Activated CD8-positive, alpha-beta memory T cell treated with anti-CD3 and anti-CD28 coated beads for 4 hours (primary cell): Measurements from ENCODE around the gene CDK8.
"Not testable (repeated sequence)": the region's sequence is repeated elsewhere in the genome, so short reads cannot be mapped to it uniquely, and the experiment has no call there.

Experiments
- DNase-seq, 2 donors: peaks; one replicate each; pipeline ENCODE4 v3.0.0-alpha.2; 2020; ENCODE audit warnings: low read depth in 2 of 2

CDK8 gene

GRCh38 chr13:26316095-26316494, 62.2 kb downstream of the CDK8 start:
- DNase-seq: not testable (repeated sequence)

- no peak for DNase-seq
Measured at GRCh38 chr13:26320766-26321165, 66.8 kb downstream of the CDK8 start.

- no peak for DNase-seq
Measured at GRCh38 chr13:26323127-26323526, 69.2 kb downstream of the CDK8 start.

- DNase-seq: no peak
Measured at GRCh38 chr13:26323764-26324163, 69.8 kb downstream of the CDK8 start.

GRCh38 chr13:26324294-26324693, 70.4 kb downstream of the CDK8 start:
- DNase-seq: no peak

DNA sequence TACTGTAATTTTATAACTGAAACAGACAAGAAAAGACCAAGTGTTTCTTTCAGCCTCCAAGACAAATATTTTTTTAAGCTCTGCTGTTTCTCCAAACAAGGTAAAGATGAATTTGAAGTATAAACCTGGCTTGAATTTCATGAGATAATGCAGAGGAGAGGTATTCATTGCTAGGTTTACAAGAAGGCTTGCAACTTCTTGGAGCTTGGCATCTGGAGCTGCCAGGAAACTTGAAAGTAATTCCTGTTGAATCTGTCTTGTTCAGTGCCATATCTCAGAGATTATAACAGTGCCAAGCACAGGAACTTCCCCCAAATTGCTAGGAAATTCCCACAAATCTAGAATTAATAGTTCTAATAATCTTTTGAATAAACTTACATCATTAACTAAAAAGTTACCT, 70.9 kb downstream of the CDK8 start:
- DNase-seq: no peak

GRCh38 chr13:26325876-26326275, 71.9 kb downstream of the CDK8 start:
- no peak for DNase-seq

GRCh38 chr13:26326562-26326961, 72.6 kb downstream of the CDK8 start:
- DNase-seq: no peak

GRCh38 chr13:26327940-26328725, 74.2 kb downstream of the CDK8 start:
- no peak for DNase-seq

DNA sequence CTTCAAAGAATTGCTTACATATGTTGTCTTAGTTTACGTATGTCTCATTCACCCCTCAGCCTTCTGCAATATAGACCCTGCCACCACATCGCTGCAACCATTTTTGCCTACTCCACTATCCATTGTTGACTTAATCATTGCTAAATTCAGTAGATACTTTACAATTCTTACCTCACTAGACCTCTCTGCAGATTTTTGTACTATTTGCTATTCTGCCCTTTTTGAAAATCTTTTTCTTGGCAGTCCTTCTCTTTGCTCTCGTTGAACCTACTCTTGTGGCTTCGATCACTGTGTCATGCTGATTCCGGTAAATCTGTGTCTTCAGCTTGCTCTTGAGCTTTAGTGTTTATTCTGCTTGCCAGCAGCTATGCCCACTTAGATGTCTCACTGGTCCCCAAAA, 81.2 kb downstream of the CDK8 start:
- no peak for DNase-seq

DNA sequence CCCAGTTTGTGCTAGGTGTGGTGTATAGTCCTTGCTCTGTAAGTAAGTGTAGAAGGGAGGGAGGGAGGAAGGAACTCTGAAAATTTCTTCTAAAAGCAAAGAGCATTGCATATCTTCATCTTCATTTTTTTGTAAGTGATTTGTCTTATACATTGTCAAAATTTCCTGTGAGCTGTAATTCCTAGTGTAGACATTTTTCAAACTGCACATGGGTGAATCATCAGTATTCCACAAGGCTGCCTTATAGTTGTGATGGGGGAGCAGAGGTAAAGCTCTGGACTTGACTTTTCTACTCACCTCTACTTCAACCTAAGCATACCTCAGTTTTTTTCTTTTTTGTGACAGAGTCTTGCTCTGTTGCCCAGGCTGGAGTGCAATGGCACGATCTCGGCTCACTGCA, 86.9 kb downstream of the CDK8 start:
- DNase-seq: no peak

GRCh38 chr13:26342898-26343297, 89.0 kb downstream of the CDK8 start:
- DNase-seq: no peak

DNA sequence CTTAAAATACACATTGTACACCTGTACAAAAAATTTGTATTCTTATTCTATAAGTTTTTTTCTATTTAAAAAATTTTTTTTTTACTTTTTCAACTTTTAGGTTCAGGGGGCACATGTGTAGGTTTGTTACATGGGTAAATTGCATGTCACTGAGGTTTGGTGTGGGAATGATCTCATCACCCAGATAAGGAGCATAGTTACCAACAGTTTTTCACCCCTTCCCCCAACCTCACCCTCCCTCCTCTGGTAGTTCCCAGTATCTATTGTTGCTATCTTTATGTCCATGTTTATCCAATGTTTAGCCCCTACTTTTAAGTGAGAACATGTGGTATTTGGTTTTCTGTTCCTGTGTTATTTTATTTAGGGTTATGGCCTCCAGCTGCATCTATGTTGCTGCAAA, 89.9 kb downstream of the CDK8 start:
- DNase-seq: no peak

DNA sequence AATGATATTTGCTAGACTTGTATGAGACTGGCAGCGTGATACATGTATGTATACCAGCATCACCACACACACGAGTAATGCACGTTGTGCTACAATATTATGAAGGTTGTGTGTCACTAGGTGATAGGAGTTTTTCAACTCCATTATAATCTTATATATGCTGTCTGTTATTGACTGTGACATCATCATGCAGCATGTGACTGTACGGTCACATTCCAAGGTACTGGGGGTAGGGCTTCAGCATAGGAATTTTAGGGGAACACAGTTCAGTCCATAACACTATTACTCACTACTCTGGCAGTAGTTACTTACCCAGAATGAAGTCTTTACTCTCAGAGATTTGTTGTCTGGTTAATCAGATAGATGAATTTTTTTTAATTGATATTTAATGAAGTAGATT, 91.1 kb downstream of the CDK8 start:
- DNase-seq: no peak

DNA sequence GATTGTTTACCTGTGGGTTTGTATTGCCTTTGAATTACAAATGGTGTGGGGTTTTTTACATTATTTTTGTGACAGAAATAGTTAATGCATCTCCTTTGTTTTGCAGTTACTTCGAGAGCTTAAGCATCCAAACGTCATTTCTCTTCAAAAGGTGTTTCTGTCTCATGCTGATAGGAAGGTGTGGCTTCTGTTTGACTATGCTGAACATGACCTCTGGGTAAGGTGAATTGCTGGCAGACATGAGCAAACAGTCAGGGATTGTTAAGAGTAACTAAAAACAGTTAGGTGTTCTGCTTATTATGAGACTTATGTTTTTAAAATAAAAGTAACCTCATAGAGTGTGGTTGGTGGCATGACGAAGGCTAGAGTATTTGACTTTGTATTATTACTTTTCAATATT, 95.0 kb downstream of the CDK8 start:
- DNase-seq: no peak

DNA sequence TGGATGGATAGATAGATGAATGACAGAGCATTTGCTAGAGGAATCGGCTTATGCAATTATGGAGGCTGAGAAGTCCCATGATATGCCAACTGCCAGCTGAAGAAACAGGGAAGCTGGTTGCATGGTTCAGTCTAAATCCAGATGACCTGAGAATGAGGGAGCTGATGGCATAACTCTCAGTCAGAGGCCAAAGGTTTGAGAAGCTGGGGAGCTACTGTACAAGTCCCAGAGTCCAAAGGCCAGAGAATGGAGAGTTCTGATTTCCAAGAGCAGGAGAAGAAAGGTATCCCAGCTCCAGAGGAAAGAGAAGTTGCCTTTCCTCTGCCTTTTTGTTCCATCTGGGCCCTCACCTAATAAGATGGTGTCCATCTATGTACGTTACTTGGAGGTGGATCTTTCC, 108.3 kb downstream of the CDK8 start:
- DNase-seq: no peak

DNA sequence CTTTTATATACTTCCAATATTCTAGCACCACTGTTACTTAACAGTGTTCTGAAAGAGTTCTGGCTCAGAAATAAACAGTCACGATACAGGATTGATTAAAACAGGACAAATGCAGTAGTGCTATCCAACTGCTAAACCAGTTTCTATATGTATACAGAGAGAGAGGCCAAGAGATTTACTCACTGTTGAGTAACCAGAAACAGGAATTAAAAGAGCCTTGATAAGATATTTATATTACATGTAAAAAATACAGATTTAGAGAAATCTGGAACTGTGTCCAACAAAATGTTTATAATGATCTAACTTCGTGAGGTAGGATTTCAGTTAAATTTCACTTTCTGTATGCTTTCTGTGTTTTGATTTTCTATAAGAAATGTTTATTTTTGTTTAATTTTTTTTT, 116.6 kb downstream of the CDK8 start:
- no peak for DNase-seq

DNA sequence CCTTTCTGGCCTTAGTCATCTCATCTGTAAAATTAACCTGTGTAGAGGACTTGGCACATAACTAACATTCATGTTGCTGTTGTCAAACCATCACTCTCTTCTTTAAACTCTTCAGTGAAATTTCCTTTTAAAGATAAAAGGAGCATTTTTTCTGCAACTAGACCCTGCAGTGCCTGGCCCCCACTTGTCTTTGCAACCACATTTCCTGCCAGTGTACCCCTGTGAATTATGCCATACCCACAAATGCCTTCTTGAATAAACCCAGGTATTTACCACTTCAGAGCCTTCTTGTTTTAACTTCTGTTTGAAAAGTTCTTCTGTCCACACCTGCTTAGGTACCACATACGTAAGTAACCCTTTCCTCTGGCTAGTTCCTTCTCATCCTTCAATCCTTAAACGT, 118.8 kb downstream of the CDK8 start:
- DNase-seq: no peak

GRCh38 chr13:26376430-26376829, 122.5 kb downstream of the CDK8 start:
- no peak for DNase-seq

- no peak for DNase-seq
Measured at GRCh38 chr13:26377038-26377437, 123.1 kb downstream of the CDK8 start.

GRCh38 chr13:26378116-26378515, 124.2 kb downstream of the CDK8 start:
- DNase-seq: no peak

GRCh38 chr13:26379831-26380230, 125.9 kb downstream of the CDK8 start:
- DNase-seq: no peak

DNA sequence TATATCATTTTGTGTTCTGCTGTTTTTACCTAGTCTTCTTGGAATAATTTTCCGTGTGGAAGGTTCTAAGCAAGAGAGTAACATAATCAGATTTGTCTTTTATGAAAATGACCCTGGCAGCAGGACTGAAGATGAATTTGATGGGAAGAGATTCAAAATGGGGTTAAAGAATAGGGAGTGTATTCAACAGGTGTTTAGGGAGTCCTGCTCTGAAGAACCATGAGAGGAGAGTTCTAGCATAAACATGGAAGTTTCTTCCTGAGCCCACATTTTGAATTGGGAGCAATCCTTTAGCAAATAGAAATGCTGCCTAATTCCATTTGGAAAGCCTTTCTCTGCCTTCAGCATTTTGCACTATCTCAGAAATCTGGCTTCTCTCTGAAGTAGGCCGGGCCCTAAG, 127.0 kb downstream of the CDK8 start:
- no peak for DNase-seq

GRCh38 chr13:26382366-26382765, 128.4 kb downstream of the CDK8 start:
- no peak for DNase-seq
